Mesothelial cell of epicardium (in vitro differentiated cells): Measurements from ENCODE around the gene APLP2. TPM values are rescaled to one million over a fixed set of nuclear protein-coding genes. Genes with fewer than 3 reads are reported as not detected.

Source experiments
- DNase-seq, 2 experiments: peaks; one replicate each; pipeline ENCODE4 v3.0.0; 2021; ENCODE audit warnings: low spot score in 2 of 2; ENCODE audit not compliant: unreplicated experiment in 2 of 2
- H3K27ac Mint-ChIP-seq: 2 replicates; pipeline ENCODE4 v1.8.0; 2021; ENCODE audit warnings: mixed read lengths
- H3K27me3 Mint-ChIP-seq: 2 replicates; pipeline ENCODE4 v1.8.0; 2021; ENCODE audit warnings: low read depth, mixed read lengths
- H3K36me3 Mint-ChIP-seq: 2 replicates; pipeline ENCODE4 v1.8.0; 2021; ENCODE audit warnings: mixed read lengths
- H3K4me1 Mint-ChIP-seq: 2 replicates; pipeline ENCODE4 v1.8.0; 2021; ENCODE audit warnings: mixed read lengths
- H3K4me3 Mint-ChIP-seq: 2 replicates; pipeline ENCODE4 v1.8.0; 2021; ENCODE audit warnings: mild to moderate bottlenecking, moderate library complexity, mixed read lengths
- H3K9me3 Mint-ChIP-seq: 2 replicates; pipeline ENCODE4 v1.8.0; 2021; ENCODE audit warnings: mixed read lengths
- total RNA-seq: library from RNA; stranded (reverse); gene quantifications from 3 replicates; pipeline ENCODE4 v1.2.1, GENCODE V29; 2021
- TF ChIP-seq, protein P1 (sequence below): fragments of 200-600 bp; sonication (generic); IDR thresholded peaks from one replicate; pipeline ENCODE4 v1.5.0; 2021; ENCODE audit warnings: antibody characterized with exemption; ENCODE audit not compliant: unreplicated experiment

The APLP2 gene
- total RNA-seq, 1 donor from 2014 or later, result 240 TPM

DNA sequence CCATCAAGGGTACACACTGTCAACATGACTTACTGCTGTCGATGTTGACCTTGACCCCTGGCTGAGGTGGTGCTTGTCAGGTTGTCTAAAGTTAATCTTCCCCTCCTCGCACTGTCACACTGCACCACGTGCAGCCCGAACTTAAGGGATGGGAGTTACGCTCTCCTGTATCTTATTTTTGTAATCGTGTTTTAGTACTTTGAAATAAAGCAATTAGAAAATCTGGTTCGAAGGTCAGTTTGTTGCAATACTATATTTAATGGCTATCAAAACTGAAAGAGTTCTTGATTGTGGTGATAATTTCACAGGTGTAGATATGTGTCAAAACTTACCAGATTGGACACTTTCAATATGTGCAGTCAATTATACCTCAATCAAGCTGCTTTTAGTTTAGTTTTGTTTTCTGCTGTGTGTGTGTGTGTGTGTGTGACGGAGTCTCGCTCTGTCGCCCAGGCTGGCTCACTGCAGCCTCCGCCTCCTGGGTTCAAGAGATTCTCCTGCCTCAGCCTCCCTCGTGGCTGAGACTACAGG, 79.2 kb downstream of the APLP2 start:
- TF ChIP-seq, protein P1, sequence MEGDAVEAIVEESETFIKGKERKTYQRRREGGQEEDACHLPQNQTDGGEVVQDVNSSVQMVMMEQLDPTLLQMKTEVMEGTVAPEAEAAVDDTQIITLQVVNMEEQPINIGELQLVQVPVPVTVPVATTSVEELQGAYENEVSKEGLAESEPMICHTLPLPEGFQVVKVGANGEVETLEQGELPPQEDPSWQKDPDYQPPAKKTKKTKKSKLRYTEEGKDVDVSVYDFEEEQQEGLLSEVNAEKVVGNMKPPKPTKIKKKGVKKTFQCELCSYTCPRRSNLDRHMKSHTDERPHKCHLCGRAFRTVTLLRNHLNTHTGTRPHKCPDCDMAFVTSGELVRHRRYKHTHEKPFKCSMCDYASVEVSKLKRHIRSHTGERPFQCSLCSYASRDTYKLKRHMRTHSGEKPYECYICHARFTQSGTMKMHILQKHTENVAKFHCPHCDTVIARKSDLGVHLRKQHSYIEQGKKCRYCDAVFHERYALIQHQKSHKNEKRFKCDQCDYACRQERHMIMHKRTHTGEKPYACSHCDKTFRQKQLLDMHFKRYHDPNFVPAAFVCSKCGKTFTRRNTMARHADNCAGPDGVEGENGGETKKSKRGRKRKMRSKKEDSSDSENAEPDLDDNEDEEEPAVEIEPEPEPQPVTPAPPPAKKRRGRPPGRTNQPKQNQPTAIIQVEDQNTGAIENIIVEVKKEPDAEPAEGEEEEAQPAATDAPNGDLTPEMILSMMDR, result no peak
- no peak overlapping the region for H3K4me3 Mint-ChIP-seq
- H3K27ac Mint-ChIP-seq, result no peak overlapping the region
- peaks cover 13% of the 10 kb centered on the region for H3K36me3 Mint-ChIP-seq
- DNase-seq, result no peak
- H3K27me3 Mint-ChIP-seq, result no peaks in the 10 kb centered on the region
- H3K9me3 Mint-ChIP-seq, result no peaks in the 10 kb centered on the region
- H3K4me1 Mint-ChIP-seq, result peaks cover 14% of the 10 kb centered on the region

DNA sequence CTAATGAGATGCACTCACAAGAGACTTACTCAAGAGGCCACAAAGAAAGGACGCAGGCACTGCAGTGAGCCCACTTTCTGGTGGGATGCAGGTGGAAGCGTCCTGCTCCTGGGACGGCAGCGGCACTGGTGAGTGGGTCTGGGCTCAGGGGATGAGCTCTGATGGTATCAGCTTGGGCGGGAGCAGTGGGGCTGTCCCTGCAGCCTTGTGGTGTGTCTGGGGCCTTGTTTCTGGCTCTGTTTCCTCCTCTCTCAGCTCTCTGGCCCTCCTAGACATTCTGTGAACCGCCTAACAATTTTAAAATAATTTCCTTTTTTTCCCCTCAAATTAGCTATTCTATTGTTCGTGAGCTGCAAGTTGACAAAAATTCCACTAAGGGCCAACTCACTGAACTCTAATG, 81.1 kb downstream of the APLP2 start:
- TF ChIP-seq, protein P1, result no peak
- H3K27me3 Mint-ChIP-seq, result no peaks in the 10 kb centered on the region
- H3K27ac Mint-ChIP-seq, result no peak overlapping the region

DNA sequence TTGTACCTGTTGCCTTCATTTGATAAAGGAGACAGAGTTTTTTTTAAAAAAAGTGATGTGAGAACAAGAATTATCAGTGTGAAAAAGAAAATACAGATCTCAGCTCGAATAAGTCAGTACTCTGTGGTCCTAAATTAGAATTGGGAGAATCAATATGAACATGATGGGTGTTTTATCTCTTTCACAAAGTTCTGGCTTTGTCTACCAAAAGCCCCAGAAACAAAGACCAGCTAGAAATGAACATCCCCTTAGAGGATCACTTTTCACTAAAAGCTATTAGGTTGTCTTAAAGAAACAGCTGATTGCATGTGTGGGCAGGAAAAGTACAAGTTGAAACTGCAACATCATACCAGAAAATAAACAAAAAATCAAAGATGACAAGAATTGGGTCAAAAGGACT, 81.5 kb downstream of the APLP2 start:
- Mint-ChIP-seq H3K27me3 (no peaks in the 10 kb centered on the region), H3K4me3 (no peak overlapping the region), H3K36me3 (peaks cover 7% of the 10 kb centered on the region), H3K4me1 (peaks cover under 1% of the 10 kb centered on the region), H3K27ac (no peak overlapping the region), H3K9me3 (no peaks in the 10 kb centered on the region)
- no peak for DNase-seq
- TF ChIP-seq, protein P1, result no peak

More for the DNA sequence above, 81.1 kb downstream of the APLP2 start:
- peaks cover 7% of the 10 kb centered on the region for H3K36me3 Mint-ChIP-seq
- H3K9me3 Mint-ChIP-seq, result no peaks in the 10 kb centered on the region
- no peak overlapping the region for H3K4me3 Mint-ChIP-seq
- peaks cover 2% of the 10 kb centered on the region for H3K4me1 Mint-ChIP-seq
- no peak for DNase-seq

DNA sequence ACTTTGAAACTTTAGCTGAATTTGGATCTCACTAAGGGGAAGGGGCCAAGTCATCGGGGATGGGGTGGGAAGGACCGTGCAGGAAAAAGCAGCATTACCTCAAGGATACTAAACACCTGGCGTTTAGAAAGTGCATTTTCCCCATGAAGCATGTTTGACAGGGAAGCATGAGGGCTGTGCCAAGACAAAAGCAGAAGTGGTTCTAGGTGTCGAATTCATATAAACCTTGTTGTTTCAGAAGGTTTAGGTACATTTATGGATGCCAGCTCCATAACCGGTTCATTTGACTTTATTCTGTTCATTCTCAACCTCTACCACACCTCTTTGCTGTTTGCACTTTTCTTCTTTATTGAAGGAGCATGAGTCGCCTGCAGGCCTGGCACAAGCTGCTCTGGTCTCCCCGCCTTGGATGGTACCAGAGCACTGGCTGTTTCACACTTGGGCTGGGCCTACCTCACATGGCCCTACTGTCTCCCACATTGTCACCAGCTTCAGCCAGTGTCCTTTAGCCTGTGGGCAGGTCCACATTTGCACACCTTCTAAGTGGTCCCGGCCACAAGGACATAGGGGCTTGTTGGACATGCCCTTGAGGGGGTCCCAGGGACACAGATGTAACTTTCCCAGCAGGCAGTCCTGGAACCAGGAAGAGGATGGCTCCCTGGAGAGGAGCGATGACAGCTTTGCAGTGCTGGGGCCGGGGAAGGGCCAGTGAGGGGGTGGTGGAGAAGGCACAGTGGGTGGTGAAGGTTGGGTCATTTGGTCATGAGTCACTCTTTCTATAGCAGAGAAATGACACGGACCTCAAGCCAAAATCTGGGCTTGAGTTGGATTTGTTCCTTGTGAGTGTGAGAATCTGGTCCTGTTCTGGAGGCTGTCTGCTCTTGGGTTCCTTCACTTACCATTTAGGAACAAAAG, 86.7 kb downstream of the APLP2 start:
- TF ChIP-seq, protein P1, result no peak
- Mint-ChIP-seq H3K4me1 (peaks cover 15% of the 10 kb centered on the region), H3K27me3 (peaks cover 37% of the 10 kb centered on the region), H3K27ac (no peak overlapping the region), H3K36me3 (no peaks in the 10 kb centered on the region), H3K9me3 (no peaks in the 10 kb centered on the region), H3K4me3 (no peak overlapping the region)
- no peak for DNase-seq

DNA sequence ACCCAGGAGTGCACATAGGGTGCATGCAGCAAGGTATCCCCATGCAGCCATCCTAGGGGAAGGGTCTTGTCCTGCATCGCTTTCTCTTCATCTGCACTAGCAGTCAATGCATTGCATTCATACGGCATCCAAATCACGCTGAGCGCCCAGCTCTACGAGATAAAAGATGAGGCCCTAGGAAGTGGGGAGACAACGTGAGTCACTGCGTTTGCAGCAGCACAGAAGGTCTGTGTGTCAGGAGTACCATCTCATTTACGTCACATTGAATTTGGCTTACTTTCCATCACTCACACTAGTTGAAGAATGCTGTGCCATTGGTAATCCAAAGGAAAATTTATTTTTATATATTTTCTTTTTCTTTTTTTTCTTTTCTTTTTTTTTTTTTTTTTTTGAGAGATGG, 87.4 kb downstream of the APLP2 start:
- H3K27me3 Mint-ChIP-seq, result peaks cover 42% of the 10 kb centered on the region
- H3K27ac Mint-ChIP-seq, result no peak overlapping the region
- H3K9me3 Mint-ChIP-seq, result no peaks in the 10 kb centered on the region
- TF ChIP-seq, protein P1, result no peak
- no peaks in the 10 kb centered on the region for H3K36me3 Mint-ChIP-seq
- DNase-seq, result no peak
- no peak overlapping the region for H3K4me3 Mint-ChIP-seq
- peaks cover 19% of the 10 kb centered on the region for H3K4me1 Mint-ChIP-seq
